GM23248 (cell line): ENCODE measurements around the gene TCF7.

Source experiments
- EZH2 ChIP-seq: fragments of 200-600 bp; sonication (generic); IDR thresholded peaks from 2 replicates; pipeline ENCODE4 v1.6.1; 2018; ENCODE audit warnings: antibody characterized with exemption, mild to moderate bottlenecking; ENCODE audit not compliant: insufficient read depth, poor library complexity, severe bottlenecking
- EZH2phosphoT487 ChIP-seq: fragments of 200-600 bp; sonication (generic); IDR thresholded peaks from 2 replicates; pipeline ENCODE4 v1.6.1; 2018; ENCODE audit warnings: antibody characterized with exemption, moderate library complexity, mild to moderate bottlenecking, low read depth; ENCODE audit not compliant: insufficient read depth

DNA sequence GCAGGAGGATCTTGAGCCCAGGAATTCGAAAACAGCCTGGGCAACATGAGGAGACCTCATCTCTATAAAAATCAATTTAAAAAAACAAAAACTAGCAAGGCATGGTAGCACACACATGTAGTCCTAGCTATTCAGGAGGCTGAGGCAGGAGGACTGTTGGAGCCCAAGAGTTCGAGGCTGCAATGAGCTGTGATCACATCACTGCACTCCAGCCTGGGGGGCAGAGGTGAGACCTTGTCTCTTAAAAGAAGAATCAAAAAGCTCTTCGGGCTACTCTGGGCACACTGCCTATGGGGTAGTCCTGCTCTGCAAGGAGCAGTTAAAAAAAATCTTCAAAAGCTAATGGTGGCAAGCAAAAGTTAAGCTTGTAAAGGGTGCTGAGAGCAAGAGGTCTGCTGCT, 38.8 kb downstream of the TCF7 start:
- TF ChIP-seq EZH2 (no peak), EZH2phosphoT487 (no peak)
